22Rv1 (cell line): ENCODE measurements around the gene BTF3L4.

Experiments
- CTCF ChIP-seq: fragments of 450-650 bp; IDR thresholded peaks from 2 replicates; pipeline ENCODE4 v1.5.1; 2017; ENCODE audit warnings: mild to moderate bottlenecking
- ZFX ChIP-seq: fragments of 450-650 bp; IDR thresholded peaks from 2 replicates; pipeline ENCODE4 v1.6.1; 2017; ENCODE audit warnings: antibody characterized with exemption, borderline replicate concordance

DNA sequence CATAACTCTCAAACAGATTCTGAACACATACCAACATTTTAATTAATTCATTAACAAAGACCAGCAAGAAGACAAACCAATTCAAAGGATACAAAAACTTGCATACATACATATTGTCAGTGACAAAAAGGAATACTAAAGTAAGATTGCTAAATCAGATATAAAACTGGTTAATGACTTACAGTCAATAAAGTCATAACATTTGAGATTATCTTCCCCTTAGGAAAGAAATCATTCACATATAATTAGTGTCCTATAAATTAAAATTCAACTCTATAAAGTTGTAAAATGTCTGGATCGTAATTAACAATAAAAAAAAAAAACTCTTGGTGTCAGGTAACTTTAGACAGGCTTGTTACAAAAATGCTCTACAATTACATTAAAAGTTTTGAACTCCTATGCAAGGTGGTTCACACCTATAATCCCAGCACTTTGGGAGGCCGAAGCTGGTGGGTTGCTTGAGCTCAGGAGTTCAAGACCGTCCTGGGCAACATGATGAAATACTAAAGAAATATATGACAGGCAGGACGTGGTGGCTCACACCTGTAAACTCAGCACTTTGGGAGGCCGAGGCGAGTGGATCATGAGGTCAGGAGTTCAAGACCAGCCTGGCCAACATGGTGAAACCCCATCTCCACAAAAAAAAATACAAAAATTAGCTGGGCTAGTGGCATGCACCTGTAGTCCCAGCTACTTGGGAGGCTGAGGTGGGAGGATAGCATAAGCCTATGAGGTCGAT is 47.9 kb upstream of the BTF3L4 start:
- TF ChIP-seq CTCF (no peak), ZFX (no peak)
